HepG2 (cell line): ENCODE results near the gene DLX5. TPM values are rescaled to one million over a fixed set of nuclear protein-coding genes. Genes with fewer than 3 reads are reported as not detected.

Experiments used
- BRF2 ChIP-seq: sonication (generic); formaldehyde crosslinking; IDR thresholded peaks from 2 replicates; pipeline ENCODE4 v1.8.1; 2022; ENCODE audit warnings: mild to moderate bottlenecking, missing genetic modification reagents
- FOXP1 ChIP-seq, 2 experiments: fragments of 450-650 bp in 1 of 2; IDR thresholded peaks; 2 replicates each; pipeline ENCODE4 v1.6.1; 2017 to 2018; ENCODE audit warnings: antibody characterized with exemption in 1 of 2
- FOXP4 ChIP-seq: sonication (generic); formaldehyde crosslinking; IDR thresholded peaks from 2 replicates; pipeline ENCODE4 v1.4.0; 2020; ENCODE audit warnings: missing genetic modification reagents
- KDM6A ChIP-seq: IDR thresholded peaks from 2 replicates; pipeline ENCODE4 v1.6.1; 2016; ENCODE audit warnings: low read depth
- MIER2 ChIP-seq: IDR thresholded peaks from 2 replicates; pipeline ENCODE4 v1.6.1; 2016; ENCODE audit warnings: missing biosample characterization, missing genetic modification reagents
- NONO ChIP-seq, 2 experiments: fragments of 450-650 bp in 1 of 2; sonication (generic) in 1 of 2; formaldehyde crosslinking in 1 of 2; IDR thresholded peaks in 1 of 2; conservative IDR thresholded peaks in 1 of 2; 2 replicates each; pipeline versions ENCODE4 v1.6.1 to v1.8.0; 2017 to 2022; ENCODE audit warnings: mild to moderate bottlenecking in 1 of 2, missing genetic modification reagents in 1 of 2, moderate library complexity in 1 of 2
- RBFOX2 ChIP-seq: fragments of 200-400 bp; formaldehyde crosslinking; IDR thresholded peaks from 2 replicates; pipeline ENCODE4 v1.6.1; 2017; ENCODE audit warnings: low read depth, mild to moderate bottlenecking, low read length
- REST ChIP-seq, 2 experiments: IDR thresholded peaks; 2 replicates each; pipeline ENCODE4 v1.6.1; 2011 to 2012; ENCODE audit warnings: low read length in 2 of 2, borderline replicate concordance in 1 of 2, low read depth in 1 of 2, mild to moderate bottlenecking in 1 of 2, moderate library complexity in 1 of 2
- SNAPC4 ChIP-seq: sonication (generic); formaldehyde crosslinking; IDR thresholded peaks from 2 replicates; pipeline ENCODE4 v1.4.0; 2020; ENCODE audit warnings: mild to moderate bottlenecking, missing genetic modification reagents
- SP5 ChIP-seq: IDR thresholded peaks from 2 replicates; pipeline ENCODE4 v1.6.1; 2016; ENCODE audit warnings: low read depth, borderline replicate concordance
- TAF1 ChIP-seq: sonication (generic); formaldehyde crosslinking; IDR thresholded peaks from 2 replicates; pipeline ENCODE4 v1.4.0; 2020; ENCODE audit warnings: missing genetic modification reagents
- TBX3 ChIP-seq: fragments of 450-650 bp; IDR thresholded peaks from 2 replicates; pipeline ENCODE4 v1.6.1; 2017; ENCODE audit warnings: antibody characterized with exemption, mild to moderate bottlenecking, inconsistent platforms, borderline replicate concordance
- TFDP1 ChIP-seq: IDR thresholded peaks from 2 replicates; pipeline ENCODE4 v1.6.1; 2016; ENCODE audit warnings: missing compliant biosample characterization, missing genetic modification reagents, borderline replicate concordance
- YEATS2 ChIP-seq: sonication (generic); formaldehyde crosslinking; IDR thresholded peaks from 2 replicates; pipeline ENCODE4 v1.4.0; 2020; ENCODE audit warnings: missing genetic modification reagents, borderline replicate concordance
- ZFAT ChIP-seq: sonication (generic); formaldehyde crosslinking; conservative IDR thresholded peaks from 2 replicates; pipeline ENCODE4 v1.8.1; 2023; ENCODE audit warnings: missing genetic modification reagents, inconsistent platforms
- ZMYM4 ChIP-seq: sonication (generic); formaldehyde crosslinking; IDR thresholded peaks from 2 replicates; pipeline ENCODE4 v1.8.1; 2023; ENCODE audit warnings: mild to moderate bottlenecking, missing genetic modification reagents
- ZNF792 ChIP-seq: IDR thresholded peaks from 2 replicates; pipeline ENCODE4 v1.6.1; 2016
- polyA plus RNA-seq, 8 experiments: library from polyadenylated mRNA; depleted of rRNA in 3 of 8; stranded (reverse) in 7 of 8; unstranded in 1 of 8; fragments of >200 nt; fragmentation: Illumina TruSeq in 4 of 8; extraction: Trizol in 4 of 8; gene quantifications; 2 replicates each; pipeline versions ENCODE4 v1.2.1 to v1.2.3, GENCODE V29; 2011 to 2016; ENCODE audit warnings: low read depth in 4 of 8, missing spikeins in 1 of 8, mixed read lengths in 1 of 8; ENCODE audit not compliant: insufficient read depth in 1 of 8
- total RNA-seq, 5 experiments: library from RNA; depleted of rRNA; stranded (reverse); fragments of >200 nt; fragmentation: Illumina TruSeq; extraction: Trizol; gene quantifications; 2 replicates each; pipeline ENCODE4 v1.2.3, GENCODE V29; 2016; ENCODE audit warnings: low read depth in 1 of 5

DLX5 gene
- total and polyA plus RNA-seq, 2 of the 13 experiments (the other 11 are each of a cell fraction or from before 2014, with no cell fraction given): not detected

- TF ChIP-seq FOXP4 (CRISPR knock-in tag): peak; percentile 79
- no peak for TF ChIP-seq FOXP1 (IDR thresholded peaks at IDR 0.05)
- peak; percentile 81 for TF ChIP-seq FOXP1 (CRISPR knock-in tag; IDR thresholded peaks at IDR 0.05)
- peak in 1 of 2 experiments; percentile 45; a peak in 1 of 4 replicates for TF ChIP-seq REST (IDR thresholded peaks at IDR 0.05; ENCODE audit: borderline replicate concordance in 1 of 2, low read depth in 1 of 2, low read length in 2 of 2)
- no peak for TF ChIP-seq TFDP1 (CRISPR knock-in tag)
- peak; percentile 12; the same call in 1 of the 2 replicates for TF ChIP-seq SP5
- 0 out of 2 replicates have a peak, but pooled peaks have one; percentile 35 for TF ChIP-seq YEATS2 (CRISPR knock-in tag)
- TF ChIP-seq ZNF792 (CRISPR knock-in tag): 0 out of 2 replicates have a peak, but pooled peaks have one; percentile 39
- no peak for TF ChIP-seq TAF1 (CRISPR knock-in tag)
- no peak for TF ChIP-seq ZFAT (CRISPR knock-in tag)
- peak; percentile 68 for TF ChIP-seq MIER2 (CRISPR knock-in tag)
- peak; percentile 79 for TF ChIP-seq KDM6A (CRISPR knock-in tag)
- TF ChIP-seq ZMYM4 (CRISPR knock-in tag): peak; percentile 88
- no peak for TF ChIP-seq NONO (IDR thresholded peaks at IDR 0.05)
- TF ChIP-seq NONO (CRISPR knock-in tag; conservative IDR thresholded peaks at IDR 0.05): peak; percentile 15; the same call in 1 of the 2 replicates
- TF ChIP-seq TBX3: peak; percentile 76; the same call in 1 of the 2 replicates
- TF ChIP-seq RBFOX2: no peak
- TF ChIP-seq BRF2 (CRISPR knock-in tag): no peak
- 0 out of 2 replicates have a peak, but pooled peaks have one; percentile 51 for TF ChIP-seq SNAPC4 (CRISPR knock-in tag)
Measured at GRCh38 chr7:96970739-96971138, 53.9 kb downstream of the DLX5 start (continued).
